Esophagus muscularis mucosa (tissue), 4 donors: ENCODE measurements around the gene CSNK1G1.

Experiments used
- EP300 ChIP-seq: sonication (generic); formaldehyde crosslinking; IDR thresholded peaks from one replicate; pipeline ENCODE4 v1.6.1; 2017; ENCODE audit warnings: antibody characterized with exemption
- POLR2A ChIP-seq: fragments of 450-650 bp; IDR thresholded peaks from one replicate; pipeline ENCODE4 v1.6.1; 2017; ENCODE audit warnings: antibody characterized with exemption, moderate library complexity, mild to moderate bottlenecking, low read depth
- TF ChIP-seq, protein P1 (sequence below), 3 experiments: fragments of 200-600 bp in 2 of 3; fragments of 450-650 bp in 1 of 3; sonication (generic) in 2 of 3; IDR thresholded peaks; one replicate each; pipeline ENCODE4 v1.5.1; 2017 to 2019; ENCODE audit warnings: antibody characterized with exemption in 3 of 3, mild to moderate bottlenecking in 2 of 3, moderate library complexity in 1 of 3

DNA sequence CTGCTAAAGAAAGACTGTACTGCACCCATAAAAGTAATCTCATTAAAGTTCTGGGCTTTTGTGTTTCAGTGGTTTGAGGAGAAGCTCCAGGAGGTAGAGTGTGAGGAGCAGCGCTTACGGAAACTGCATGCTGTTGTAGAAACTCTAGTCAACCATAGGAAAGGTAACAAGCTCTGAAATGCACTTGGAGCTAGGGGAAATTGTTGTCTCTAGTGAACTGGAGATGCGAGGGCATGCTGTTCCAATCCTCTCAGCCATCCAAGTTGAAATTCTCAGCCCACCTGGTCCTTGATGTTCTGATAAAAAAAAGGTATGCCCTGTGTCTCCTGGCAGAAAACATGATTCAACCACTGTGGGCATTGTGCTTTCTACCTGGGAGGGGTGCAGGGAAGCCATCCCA, 225.8 kb downstream of the CSNK1G1 start:
- TF ChIP-seq, protein P1, sequence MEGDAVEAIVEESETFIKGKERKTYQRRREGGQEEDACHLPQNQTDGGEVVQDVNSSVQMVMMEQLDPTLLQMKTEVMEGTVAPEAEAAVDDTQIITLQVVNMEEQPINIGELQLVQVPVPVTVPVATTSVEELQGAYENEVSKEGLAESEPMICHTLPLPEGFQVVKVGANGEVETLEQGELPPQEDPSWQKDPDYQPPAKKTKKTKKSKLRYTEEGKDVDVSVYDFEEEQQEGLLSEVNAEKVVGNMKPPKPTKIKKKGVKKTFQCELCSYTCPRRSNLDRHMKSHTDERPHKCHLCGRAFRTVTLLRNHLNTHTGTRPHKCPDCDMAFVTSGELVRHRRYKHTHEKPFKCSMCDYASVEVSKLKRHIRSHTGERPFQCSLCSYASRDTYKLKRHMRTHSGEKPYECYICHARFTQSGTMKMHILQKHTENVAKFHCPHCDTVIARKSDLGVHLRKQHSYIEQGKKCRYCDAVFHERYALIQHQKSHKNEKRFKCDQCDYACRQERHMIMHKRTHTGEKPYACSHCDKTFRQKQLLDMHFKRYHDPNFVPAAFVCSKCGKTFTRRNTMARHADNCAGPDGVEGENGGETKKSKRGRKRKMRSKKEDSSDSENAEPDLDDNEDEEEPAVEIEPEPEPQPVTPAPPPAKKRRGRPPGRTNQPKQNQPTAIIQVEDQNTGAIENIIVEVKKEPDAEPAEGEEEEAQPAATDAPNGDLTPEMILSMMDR (IDR thresholded peaks at IDR 0.05) = no peak
- TF ChIP-seq EP300 = no peak
- no peak for TF ChIP-seq POLR2A
